Neural progenitor cell (in vitro differentiated cells): ENCODE measurements around the gene CD2AP.

ENCODE experiments used
- EZH2 ChIP-seq: fragments of 200-600 bp; sonication (generic); IDR thresholded peaks from 2 replicates; pipeline ENCODE4 v1.6.1; 2017; ENCODE audit warnings: antibody characterized with exemption, mild to moderate bottlenecking, moderate library complexity
- EZH2phosphoT487 ChIP-seq: fragments of 200-600 bp; sonication (generic); IDR thresholded peaks from 2 replicates; pipeline ENCODE4 v1.6.1; 2017; ENCODE audit warnings: antibody characterized with exemption
- TF ChIP-seq, protein P1 (sequence below): fragments of 200-600 bp; sonication (generic); IDR thresholded peaks from 2 replicates; pipeline ENCODE4 v1.5.1; 2017; ENCODE audit warnings: antibody characterized with exemption, mild to moderate bottlenecking

DNA sequence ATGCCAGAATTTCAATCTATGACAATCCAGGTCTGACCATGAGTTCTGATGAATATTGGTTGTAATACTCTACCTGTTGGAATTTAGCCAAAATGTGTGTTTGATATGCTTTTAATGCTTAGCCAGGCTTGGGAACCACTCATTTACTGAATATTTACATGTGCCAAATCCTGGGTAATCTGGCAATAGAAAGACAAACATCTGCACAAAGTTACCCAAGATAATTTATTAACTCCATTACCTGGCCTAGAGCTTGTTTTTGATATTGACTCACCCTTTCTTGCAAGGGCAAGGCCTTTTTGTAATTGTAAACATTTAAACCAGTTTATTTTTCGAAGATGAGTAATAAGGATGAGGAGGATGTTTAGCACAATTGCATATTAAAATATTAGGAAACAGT lies 13.5 kb upstream of the CD2AP start:
- TF ChIP-seq, protein P1, sequence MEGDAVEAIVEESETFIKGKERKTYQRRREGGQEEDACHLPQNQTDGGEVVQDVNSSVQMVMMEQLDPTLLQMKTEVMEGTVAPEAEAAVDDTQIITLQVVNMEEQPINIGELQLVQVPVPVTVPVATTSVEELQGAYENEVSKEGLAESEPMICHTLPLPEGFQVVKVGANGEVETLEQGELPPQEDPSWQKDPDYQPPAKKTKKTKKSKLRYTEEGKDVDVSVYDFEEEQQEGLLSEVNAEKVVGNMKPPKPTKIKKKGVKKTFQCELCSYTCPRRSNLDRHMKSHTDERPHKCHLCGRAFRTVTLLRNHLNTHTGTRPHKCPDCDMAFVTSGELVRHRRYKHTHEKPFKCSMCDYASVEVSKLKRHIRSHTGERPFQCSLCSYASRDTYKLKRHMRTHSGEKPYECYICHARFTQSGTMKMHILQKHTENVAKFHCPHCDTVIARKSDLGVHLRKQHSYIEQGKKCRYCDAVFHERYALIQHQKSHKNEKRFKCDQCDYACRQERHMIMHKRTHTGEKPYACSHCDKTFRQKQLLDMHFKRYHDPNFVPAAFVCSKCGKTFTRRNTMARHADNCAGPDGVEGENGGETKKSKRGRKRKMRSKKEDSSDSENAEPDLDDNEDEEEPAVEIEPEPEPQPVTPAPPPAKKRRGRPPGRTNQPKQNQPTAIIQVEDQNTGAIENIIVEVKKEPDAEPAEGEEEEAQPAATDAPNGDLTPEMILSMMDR: no peak
- TF ChIP-seq EZH2 (no peak), EZH2phosphoT487 (no peak)
